Measurements from ENCODE around the gene GMDS.

The GMDS gene

DNA sequence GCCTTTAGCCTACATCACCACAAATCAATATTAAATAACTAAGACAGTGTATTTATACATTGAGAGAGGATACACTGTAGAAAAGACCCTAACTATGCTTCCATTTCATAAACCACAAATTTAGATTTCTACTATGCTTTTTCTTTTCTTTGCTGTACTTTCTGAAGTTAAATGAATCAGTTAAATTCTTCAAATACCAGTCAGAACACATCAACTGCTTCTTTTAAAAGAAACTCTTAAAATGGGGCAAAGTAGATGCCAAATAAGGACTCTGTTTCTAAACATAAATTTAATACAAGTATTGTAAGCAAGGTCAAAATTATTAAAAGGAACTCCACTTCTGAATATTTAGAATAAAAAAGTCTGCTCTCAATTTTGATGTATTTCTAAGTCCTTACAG is 76.9 kb downstream of the GMDS start:
- Histone ChIP-seq H3K27me3 (ENCODE audit: control insufficient read depth in 1 of 2, insufficient read depth in 1 of 2, low read length in 2 of 2) (no peaks in the 10 kb centered on the region), H2AK5ac (ENCODE audit: low read length, severe bottlenecking) (no peak overlapping the region), H2BK5ac (ENCODE audit: low read depth, low read length, poor library complexity, severe bottlenecking) (no peak overlapping the region), H3K9ac (ENCODE audit: low read length) (peak overlapping the region; percentile 16), H3K18ac (ENCODE audit: low read depth in 1 of 2, low read length in 2 of 2) (no peak overlapping the region), H2AFZ (ENCODE audit: low read depth, low read length) (no peak overlapping the region), H4K91ac (ENCODE audit: low read length) (no peak overlapping the region), H3K27ac (ENCODE audit: low read length, poor library complexity, severe bottlenecking) (peak overlapping the region; percentile 94), H3K79me1 (replicated peaks; ENCODE audit: low read length, poor library complexity, severe bottlenecking) (peaks cover 22% of the 10 kb centered on the region), H3K14ac (ENCODE audit: low read length in 2 of 2) (no peak overlapping the region), H3K4me1 (ENCODE audit: control insufficient read depth, insufficient read depth, low read depth, low read length) (peaks cover 9% of the 10 kb centered on the region), H3K23ac (ENCODE audit: low read length in 2 of 2) (no peak overlapping the region), H2BK15ac (ENCODE audit: low read depth, poor library complexity, severe bottlenecking) (no peak overlapping the region), H3K9me3 (ENCODE audit: control insufficient read depth, low read length) (no peaks in the 10 kb centered on the region), H3K4me3 (ENCODE audit: insufficient read depth in 1 of 2, low read depth in 1 of 2, low read length in 2 of 2) (no peak overlapping the region), H4K8ac (ENCODE audit: low read length) (no peak overlapping the region), H3K4ac (ENCODE audit: low read depth in 1 of 2, low read length in 2 of 2) (no peak overlapping the region), H2BK12ac (ENCODE audit: low read length in 2 of 2) (no peak overlapping the region), H3K36me3 (ENCODE audit: control insufficient read depth in 1 of 2, insufficient read depth in 2 of 2, low read depth in 1 of 2, low read length in 2 of 2) (no peaks in the 10 kb centered on the region), H3K4me2 (ENCODE audit: low read length, poor library complexity, severe bottlenecking) (no peak overlapping the region), H2BK120ac (ENCODE audit: low read depth, low read length) (no peak overlapping the region)
- DNase-seq: peak; percentile 2

- H3K27me3 ChIP-seq (ENCODE audit: control insufficient read depth in 1 of 2, insufficient read depth in 1 of 2, low read length in 2 of 2): no peaks in the 10 kb centered on the region
- 73% methylated on average over 1 of the region's 1 CpG for WGBS
Measured at GRCh38 chr6:2166717-2167116, 78.7 kb downstream of the GMDS start.

DNA sequence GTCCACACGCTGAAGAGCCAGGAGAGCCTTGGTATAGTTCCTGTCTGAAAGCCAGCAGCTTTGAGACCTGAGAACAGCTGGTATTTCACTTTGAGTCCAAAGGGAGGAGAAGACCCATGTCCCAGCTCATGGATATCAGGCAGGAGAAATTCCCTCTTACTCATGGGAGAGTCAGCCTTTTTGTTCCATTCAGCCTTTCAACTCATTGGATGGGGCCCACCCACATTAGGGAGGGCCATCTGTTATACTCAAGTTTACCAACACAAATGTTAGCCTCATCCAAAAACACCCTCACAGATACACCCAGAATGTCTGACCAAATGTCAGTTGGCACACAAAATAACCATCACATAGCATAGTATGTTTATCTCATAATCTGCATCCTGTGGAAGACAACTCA is 80.1 kb downstream of the GMDS start:
- Histone ChIP-seq H3K9me3 (ENCODE audit: control insufficient read depth, low read length) (no peaks in the 10 kb centered on the region), H3K14ac (ENCODE audit: low read length in 2 of 2) (no peak overlapping the region), H3K4ac (ENCODE audit: low read depth in 1 of 2, low read length in 2 of 2) (no peak overlapping the region), H3K23ac (ENCODE audit: low read length in 2 of 2) (no peak overlapping the region), H4K91ac (ENCODE audit: low read length) (no peak overlapping the region), H2BK15ac (ENCODE audit: low read depth, poor library complexity, severe bottlenecking) (no peak overlapping the region), H3K4me2 (ENCODE audit: low read length, poor library complexity, severe bottlenecking) (no peak overlapping the region), H3K18ac (ENCODE audit: low read depth in 1 of 2, low read length in 2 of 2) (no peak overlapping the region), H2BK120ac (ENCODE audit: low read depth, low read length) (no peak overlapping the region), H3K36me3 (ENCODE audit: control insufficient read depth in 1 of 2, insufficient read depth in 2 of 2, low read depth in 1 of 2, low read length in 2 of 2) (no peaks in the 10 kb centered on the region), H2BK12ac (ENCODE audit: low read length in 2 of 2) (no peak overlapping the region), H2AK5ac (ENCODE audit: low read length, severe bottlenecking) (peak overlapping the region; percentile 3), H3K27ac (ENCODE audit: low read length, poor library complexity, severe bottlenecking) (no peak overlapping the region), H3K27me3 (ENCODE audit: control insufficient read depth in 1 of 2, insufficient read depth in 1 of 2, low read length in 2 of 2) (no peaks in the 10 kb centered on the region), H2BK5ac (ENCODE audit: low read depth, low read length, poor library complexity, severe bottlenecking) (no peak overlapping the region), H2AFZ (ENCODE audit: low read depth, low read length) (no peak overlapping the region), H3K9ac (ENCODE audit: low read length) (no peak overlapping the region), H3K79me1 (replicated peaks; ENCODE audit: low read length, poor library complexity, severe bottlenecking) (peaks cover 32% of the 10 kb centered on the region), H3K4me3 (ENCODE audit: insufficient read depth in 1 of 2, low read depth in 1 of 2, low read length in 2 of 2) (no peak overlapping the region), H3K4me1 (ENCODE audit: control insufficient read depth, insufficient read depth, low read depth, low read length) (peaks cover 14% of the 10 kb centered on the region), H4K8ac (ENCODE audit: low read length) (no peak overlapping the region)
- WGBS: 100% methylated on average over 1 of the region's 1 CpG
- DNase-seq: no peak

More at GRCh38 chr6:2166717-2167116, 78.7 kb downstream of the GMDS start:
- Histone ChIP-seq H2BK5ac (ENCODE audit: low read depth, low read length, poor library complexity, severe bottlenecking) (peak overlapping the region; percentile 52), H4K8ac (ENCODE audit: low read length) (no peak overlapping the region), H4K91ac (ENCODE audit: low read length) (no peak overlapping the region), H2BK15ac (ENCODE audit: low read depth, poor library complexity, severe bottlenecking) (no peak overlapping the region), H3K4me3 (ENCODE audit: insufficient read depth in 1 of 2, low read depth in 1 of 2, low read length in 2 of 2) (no peak overlapping the region), H3K18ac (ENCODE audit: low read depth in 1 of 2, low read length in 2 of 2) (no peak overlapping the region), H3K23ac (ENCODE audit: low read length in 2 of 2) (no peak overlapping the region), H3K27ac (ENCODE audit: low read length, poor library complexity, severe bottlenecking) (peak overlapping the region; percentile 64), H2AFZ (ENCODE audit: low read depth, low read length) (no peak overlapping the region), H3K79me1 (replicated peaks; ENCODE audit: low read length, poor library complexity, severe bottlenecking) (peaks cover 31% of the 10 kb centered on the region), H3K4me1 (ENCODE audit: control insufficient read depth, insufficient read depth, low read depth, low read length) (peaks cover 10% of the 10 kb centered on the region), H3K36me3 (ENCODE audit: control insufficient read depth in 1 of 2, insufficient read depth in 2 of 2, low read depth in 1 of 2, low read length in 2 of 2) (no peaks in the 10 kb centered on the region), H3K14ac (ENCODE audit: low read length in 2 of 2) (no peak overlapping the region), H2AK5ac (ENCODE audit: low read length, severe bottlenecking) (peak overlapping the region; percentile 67), H3K4ac (ENCODE audit: low read depth in 1 of 2, low read length in 2 of 2) (no peak overlapping the region), H3K9ac (ENCODE audit: low read length) (no peak overlapping the region), H2BK120ac (ENCODE audit: low read depth, low read length) (no peak overlapping the region), H2BK12ac (ENCODE audit: low read length in 2 of 2) (no peak overlapping the region), H3K9me3 (ENCODE audit: control insufficient read depth, low read length) (no peaks in the 10 kb centered on the region), H3K4me2 (ENCODE audit: low read length, poor library complexity, severe bottlenecking) (no peak overlapping the region)
- DNase-seq: no peak

DNA sequence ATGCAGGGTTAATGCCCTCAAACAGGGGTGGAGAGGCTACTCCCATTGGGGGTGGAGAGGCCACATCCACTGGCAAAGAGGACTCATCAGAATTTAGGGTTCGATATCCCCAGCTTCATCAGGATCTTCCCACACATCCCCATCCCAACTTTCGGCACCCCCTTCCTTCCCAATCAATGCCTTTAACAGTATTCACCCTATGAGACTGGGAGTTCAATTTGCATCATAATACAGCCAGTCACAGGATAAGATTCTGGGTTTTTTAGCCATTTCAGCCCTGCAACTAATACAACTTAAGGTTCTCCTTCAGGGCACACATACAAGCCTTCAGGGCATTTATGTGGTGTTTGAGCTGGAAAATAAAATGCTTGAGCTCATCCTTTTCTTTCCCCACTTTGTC is 80.9 kb downstream of the GMDS start:
- Histone ChIP-seq H4K8ac (ENCODE audit: low read length) (no peak overlapping the region), H3K4ac (ENCODE audit: low read depth in 1 of 2, low read length in 2 of 2) (no peak overlapping the region), H3K4me3 (ENCODE audit: insufficient read depth in 1 of 2, low read depth in 1 of 2, low read length in 2 of 2) (no peak overlapping the region), H3K4me2 (ENCODE audit: low read length, poor library complexity, severe bottlenecking) (no peak overlapping the region), H2BK5ac (ENCODE audit: low read depth, low read length, poor library complexity, severe bottlenecking) (no peak overlapping the region), H2BK12ac (ENCODE audit: low read length in 2 of 2) (no peak overlapping the region), H3K9ac (ENCODE audit: low read length) (no peak overlapping the region), H2BK120ac (ENCODE audit: low read depth, low read length) (no peak overlapping the region), H2AFZ (ENCODE audit: low read depth, low read length) (no peak overlapping the region), H2AK5ac (ENCODE audit: low read length, severe bottlenecking) (peak overlapping the region; percentile 38), H3K27ac (ENCODE audit: low read length, poor library complexity, severe bottlenecking) (no peak overlapping the region), H3K4me1 (ENCODE audit: control insufficient read depth, insufficient read depth, low read depth, low read length) (peaks cover 14% of the 10 kb centered on the region), H4K91ac (ENCODE audit: low read length) (no peak overlapping the region), H3K27me3 (ENCODE audit: control insufficient read depth in 1 of 2, insufficient read depth in 1 of 2, low read length in 2 of 2) (no peaks in the 10 kb centered on the region), H3K36me3 (ENCODE audit: control insufficient read depth in 1 of 2, insufficient read depth in 2 of 2, low read depth in 1 of 2, low read length in 2 of 2) (no peaks in the 10 kb centered on the region), H3K9me3 (ENCODE audit: control insufficient read depth, low read length) (no peaks in the 10 kb centered on the region), H3K14ac (ENCODE audit: low read length in 2 of 2) (no peak overlapping the region), H3K23ac (ENCODE audit: low read length in 2 of 2) (no peak overlapping the region), H3K79me1 (replicated peaks; ENCODE audit: low read length, poor library complexity, severe bottlenecking) (peaks cover 30% of the 10 kb centered on the region), H3K18ac (ENCODE audit: low read depth in 1 of 2, low read length in 2 of 2) (no peak overlapping the region), H2BK15ac (ENCODE audit: low read depth, poor library complexity, severe bottlenecking) (no peak overlapping the region)
- 95% methylated on average over 2 of the region's 2 CpGs for WGBS
- DNase-seq: no peak

Measured in mesenchymal stem cell (in vitro differentiated cells and primary cell).